ENCODE measurements around the gene CDHR4.
"Not testable (repeated sequence)": the region's sequence is repeated elsewhere in the genome, so short reads cannot be mapped to it uniquely, and the experiment has no call there.

CDHR4 gene, protein sequence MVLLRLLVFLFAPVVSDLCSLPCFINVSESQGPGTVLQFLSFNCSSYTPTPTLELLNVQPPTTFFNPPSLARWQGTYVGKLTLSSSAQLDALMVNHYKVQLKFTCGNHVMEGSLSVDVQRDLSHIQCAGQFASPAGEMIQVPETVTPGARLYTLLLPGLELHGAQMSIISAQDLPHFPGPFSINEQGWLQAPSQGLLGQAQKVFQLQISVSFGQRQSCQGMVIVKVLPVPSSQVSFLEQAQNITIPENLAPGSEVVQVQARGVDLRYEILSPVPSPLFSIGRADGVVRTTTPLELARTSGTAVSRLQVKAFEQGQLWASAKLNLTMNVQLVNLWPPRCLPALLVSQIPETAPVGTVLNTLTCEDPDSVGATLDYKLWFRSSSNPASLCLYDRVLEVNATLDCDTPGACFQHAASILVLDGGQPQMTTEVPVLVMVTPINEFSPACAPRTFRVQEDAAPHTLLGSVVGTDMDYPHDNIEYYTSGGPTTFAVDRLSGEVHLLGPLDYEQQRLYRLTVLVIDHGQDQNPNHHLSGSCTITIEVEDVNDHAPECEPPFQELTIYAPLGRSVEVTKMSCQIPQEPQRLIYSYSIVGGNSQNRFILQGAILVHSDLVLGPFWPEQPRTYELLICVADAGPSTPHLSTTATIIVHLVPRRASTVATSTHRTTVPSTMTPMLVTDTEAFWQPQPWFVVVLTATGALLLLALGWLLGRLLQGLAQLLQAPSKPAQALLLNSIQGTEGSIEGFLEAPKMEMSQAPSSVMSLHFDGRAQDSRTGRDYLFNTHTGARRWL

DNA sequence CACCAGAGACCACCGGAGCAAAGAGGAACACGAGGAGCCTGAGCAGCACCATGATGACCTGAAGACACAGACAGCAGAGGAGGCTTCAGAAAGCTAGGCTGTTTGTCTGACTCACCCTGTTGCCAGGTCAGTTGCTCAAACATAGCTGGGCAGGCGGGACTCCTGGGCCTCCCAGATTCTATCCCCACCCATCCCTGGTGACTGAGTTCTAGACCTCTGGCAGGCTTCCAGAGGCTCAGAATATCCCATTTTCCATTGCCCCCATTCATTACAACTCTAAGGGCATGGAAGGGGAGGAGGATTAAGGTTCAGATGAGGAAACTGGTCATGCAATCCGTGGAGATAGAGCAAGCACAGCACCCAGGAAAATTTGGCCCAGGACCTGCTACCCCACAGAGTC, at the start of gene CDHR4:
Gene CDHR4, minus strand, starts transcription at position 113 of the 400 bp plus-strand sequence. Its CDS starts 61 bp downstream, at position 52.
- no peak for DNase-seq

DNA sequence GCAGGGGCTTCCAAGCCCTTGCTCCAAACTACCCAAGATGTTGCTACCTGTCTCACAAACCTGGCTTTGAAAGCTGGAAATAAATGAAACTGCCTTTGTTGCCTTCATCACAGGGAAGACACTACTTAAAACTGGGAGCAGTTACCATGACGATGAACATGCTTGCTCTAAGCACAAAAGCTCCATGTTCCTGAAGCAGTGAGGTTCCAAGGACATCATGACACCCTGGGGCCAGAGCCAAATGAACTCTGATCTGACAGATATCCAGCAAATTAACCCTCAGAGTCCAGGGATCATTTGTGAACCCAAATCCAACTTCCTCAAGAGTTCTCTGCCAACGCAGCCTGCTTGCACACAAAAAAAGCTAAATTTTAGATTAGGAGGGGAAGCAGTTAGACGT, 46.0 kb upstream of the CDHR4 start:
- DNase-seq, result no peak

- DNase-seq, result no peak
Measured at GRCh38 chr3:49844464-49845183, 45.0 kb upstream of the CDHR4 start.

DNA sequence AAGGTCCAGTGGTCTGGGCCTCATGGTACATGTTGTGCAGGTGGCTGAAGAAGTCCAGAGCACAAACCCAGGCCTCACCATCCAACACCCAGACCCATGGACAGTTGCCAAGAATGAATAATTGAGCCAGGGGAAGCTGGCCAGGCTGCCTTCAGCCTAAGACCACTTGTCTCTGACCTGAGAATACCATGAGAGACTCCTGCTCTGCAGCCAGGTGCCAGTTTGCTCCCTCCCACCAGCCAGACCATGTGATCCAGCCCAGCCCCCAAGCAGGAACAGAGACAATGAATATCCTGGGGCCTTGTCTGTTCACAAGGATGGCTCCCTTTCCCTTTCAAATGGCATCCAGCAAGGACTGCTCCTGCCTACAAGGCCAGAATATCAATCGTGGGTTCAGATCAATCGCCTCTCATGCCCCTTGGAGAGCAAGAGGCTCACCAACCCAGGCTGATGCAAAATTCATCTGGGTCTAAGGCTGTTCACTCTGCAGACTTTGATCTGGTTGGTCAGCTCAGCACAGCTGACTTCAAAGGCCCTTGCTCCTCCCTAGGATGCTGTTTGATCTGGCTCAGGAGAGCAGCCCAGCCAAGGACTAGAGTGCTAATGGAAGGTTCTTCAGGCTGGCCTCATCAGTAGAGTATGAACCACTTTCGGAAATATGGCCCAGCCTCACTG, 43.3 kb upstream of the CDHR4 start:
- DNase-seq, result no peak

DNA sequence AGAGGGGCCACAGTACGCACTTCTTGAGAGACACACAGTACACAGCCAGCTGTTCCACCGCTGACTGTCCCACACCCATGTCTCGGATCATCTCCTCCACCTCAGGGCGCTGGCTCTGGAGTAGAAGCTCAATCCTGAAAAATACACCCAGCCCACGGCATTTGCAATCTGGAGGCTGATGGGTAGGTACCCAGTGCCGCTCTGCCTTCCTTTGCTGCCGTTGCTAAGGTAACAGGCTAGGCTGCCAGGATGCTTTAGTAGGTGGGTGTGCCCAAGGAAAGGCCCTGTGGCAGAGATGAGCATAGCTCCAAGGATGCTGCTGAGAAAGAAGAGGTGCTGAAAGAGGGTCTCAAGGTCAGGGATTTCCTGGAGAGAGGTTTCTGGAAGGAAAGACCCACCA, 42.1 kb upstream of the CDHR4 start:
- DNase-seq, result no peak

GRCh38 chr3:49841126-49841696, 41.5 kb upstream of the CDHR4 start:
- DNase-seq, result no peak

DNA sequence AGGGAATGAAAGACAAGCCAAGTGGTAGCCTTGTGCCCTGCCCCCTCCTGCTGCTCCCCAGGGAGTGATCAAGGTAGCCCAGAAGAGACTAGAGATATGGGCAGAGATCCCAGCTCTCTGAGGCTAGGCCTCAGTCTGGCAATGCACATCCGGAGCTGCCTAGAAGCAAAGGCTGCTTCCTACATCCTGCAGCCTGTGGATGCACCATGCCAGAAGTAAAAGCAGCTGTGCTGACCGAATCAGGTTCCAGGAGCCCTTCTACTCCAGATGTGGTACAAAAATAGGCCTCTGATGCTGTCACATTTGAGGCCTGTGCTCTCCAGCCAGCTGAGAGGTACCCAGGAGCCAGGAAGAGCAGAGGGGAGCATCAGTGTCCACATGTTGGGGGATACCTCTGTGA, 40.7 kb upstream of the CDHR4 start:
- no peak for DNase-seq

DNA sequence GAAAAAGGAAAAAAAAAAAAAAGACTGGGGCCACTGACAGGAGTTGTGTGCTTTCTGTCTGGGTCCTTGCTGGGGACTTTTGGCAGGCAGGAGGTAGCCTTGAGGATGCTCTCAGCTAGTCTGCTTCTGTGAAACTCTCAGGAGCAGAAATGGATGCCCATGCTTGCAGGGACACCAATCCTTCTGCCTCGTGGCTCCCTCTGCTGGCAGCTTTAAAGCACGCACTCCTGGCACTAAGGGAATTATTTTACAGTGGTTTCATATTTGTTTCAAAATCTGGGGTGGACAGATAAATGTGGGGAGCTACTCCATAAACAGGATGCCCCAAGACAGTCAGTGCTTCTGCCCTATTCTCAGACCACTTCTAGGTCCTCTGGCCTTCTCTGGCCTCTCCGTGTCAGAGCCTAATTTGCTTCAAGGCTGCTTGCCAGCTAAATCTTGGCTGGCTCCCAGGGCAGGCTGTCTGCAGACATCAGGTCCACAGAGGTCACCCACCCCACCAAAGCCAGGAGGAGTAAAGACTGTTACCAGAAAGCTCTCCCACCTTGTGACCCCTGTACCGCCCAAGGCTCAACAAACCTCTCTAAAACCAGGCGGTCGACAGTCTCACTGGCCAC, 39.6 kb upstream of the CDHR4 start:
- peak; percentile 84 for DNase-seq

DNA sequence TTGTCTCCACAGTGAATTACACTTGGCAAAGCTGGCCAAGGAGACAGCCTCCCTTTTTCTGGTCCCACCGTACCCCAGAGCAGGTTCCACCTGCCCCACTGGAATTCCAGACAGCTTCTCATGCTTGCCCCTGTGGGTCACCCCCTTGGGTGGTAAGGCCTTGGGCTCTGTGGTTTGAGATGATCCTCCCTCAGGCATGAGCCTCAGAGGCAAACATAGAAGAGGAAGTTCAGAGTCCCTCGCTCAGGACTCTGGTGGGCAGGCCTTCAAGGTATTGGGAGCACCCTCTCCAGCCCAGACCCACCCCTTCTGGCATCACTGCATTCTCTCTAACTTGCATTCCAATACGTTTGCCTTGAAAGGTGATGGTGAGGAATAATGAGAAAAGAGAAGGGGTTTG, 31.7 kb upstream of the CDHR4 start:
- no peak for DNase-seq

GRCh38 chr3:49826016-49826415, 26.3 kb upstream of the CDHR4 start:
- DNase-seq, result no peak

DNA sequence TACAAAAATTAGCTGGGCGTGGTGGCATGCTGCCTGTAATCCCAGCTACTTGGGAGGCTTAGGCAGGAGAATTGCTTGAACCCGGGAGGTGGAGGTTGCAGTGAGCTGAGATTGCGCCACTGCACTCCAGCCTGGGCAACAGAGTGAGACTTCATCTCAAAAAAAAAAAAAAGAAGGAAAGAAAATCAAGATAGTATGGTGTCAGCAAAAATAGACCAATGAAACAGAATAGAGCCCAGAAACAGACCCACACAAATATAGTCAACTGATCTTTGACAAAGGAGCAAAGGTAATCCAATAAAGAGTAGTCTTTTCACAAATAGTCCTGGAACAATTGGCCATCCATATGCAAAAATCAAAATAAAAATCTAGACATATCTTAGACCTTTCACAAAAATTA, 23.5 kb upstream of the CDHR4 start:
- DNase-seq, result not testable (repeated sequence)

DNA sequence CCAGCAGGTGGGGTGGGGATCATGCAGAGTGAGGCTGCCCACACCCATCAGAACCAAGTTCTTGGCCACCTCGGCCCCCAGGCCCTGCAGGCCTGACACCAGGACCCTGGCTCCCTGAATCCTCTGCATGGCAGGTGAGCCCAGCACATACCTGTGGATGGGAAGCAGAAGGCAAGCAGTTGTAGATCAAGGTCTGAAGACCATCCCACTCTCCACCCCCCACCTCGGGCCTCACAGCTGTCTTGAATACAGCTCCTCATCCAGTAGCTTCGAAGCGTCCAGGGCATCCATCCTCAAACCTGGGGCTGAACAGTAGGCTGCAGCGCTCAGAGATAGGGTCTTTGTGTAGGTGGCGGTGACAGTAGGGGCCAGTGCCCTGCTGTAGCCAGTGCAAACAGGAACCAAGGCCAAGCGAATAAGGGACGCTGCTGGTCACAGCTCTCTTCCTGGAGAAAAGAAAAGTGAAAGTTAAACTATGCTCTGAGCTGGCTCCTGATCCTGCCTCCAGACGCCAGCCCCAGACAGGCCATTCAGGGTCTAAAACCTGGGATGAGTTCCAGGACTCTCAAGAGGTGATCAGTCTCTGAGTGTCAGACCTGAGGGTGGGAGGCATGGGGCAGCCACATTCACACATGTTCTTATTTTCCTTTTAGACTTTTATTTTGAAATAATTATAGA, 14.0 kb upstream of the CDHR4 start, which contains the start of gene UBA7:
Gene UBA7, minus strand, starts transcription at position 457 of the 678 bp plus-strand sequence. Its CDS starts 166 bp downstream, at position 291.
- DNase-seq, result peak; percentile 41

DNA sequence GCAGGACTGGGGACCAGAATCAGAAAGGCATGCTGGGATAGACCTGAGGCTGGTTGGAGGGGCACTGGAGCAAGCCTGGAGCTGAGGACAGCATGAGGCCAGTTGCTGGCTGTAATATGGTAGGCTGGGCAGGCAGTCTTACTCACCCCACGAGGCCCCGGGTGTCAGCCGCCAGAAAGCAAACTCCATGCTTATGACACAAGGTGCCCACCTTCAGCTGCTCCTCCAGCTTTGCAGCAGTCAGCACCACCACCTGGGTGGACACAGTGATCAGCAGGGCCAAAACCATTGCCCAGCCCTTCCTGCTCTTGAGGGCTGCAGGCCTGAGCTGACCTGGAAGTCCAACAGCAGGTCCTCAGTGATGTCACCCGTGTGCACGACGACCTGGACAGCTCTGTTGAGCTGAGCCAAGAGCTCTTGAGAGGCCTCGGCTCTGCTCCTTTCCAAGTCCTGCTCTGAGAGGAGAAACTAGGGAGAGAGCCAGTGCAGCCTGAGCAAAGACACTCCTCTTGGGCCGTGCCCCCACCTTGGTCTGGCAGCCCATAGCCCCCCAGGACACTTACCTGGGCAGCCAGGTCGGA, 13.3 kb upstream of the CDHR4 start:
- no peak for DNase-seq

DNA sequence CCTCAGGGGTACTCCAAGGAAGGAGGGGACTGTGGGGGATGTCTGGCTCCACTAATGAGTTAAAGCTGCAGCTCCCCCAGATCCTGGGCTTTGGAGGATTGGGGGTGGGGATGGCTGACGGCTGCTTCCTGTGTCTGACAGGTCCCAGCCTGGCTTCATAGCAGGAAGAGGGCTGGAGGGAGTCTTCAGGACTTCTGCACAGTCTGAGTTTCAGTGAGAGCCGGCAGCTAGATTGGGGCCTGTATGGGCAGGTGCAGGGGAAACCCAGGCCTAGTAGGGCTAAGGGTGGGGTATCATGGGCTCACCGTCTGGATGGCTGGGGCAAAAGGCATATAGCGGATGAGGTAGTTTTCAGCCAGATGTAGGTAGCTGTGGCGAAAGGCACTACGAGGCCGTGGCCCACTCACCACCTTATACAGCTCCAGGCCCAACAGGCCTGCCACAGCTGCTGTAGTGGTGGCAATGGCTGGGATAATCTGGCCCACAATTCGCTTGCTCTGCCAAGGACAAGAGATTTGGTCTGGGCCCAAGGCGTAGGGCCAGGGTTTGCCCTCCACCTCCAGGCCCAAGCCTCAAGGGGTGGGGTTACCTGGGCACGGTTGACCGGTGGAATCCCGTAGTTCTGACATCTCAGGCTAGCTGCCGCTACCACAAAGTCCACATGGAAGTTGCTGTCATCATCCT, 7.9 kb upstream of the CDHR4 start:
- no peak for DNase-seq

DNA sequence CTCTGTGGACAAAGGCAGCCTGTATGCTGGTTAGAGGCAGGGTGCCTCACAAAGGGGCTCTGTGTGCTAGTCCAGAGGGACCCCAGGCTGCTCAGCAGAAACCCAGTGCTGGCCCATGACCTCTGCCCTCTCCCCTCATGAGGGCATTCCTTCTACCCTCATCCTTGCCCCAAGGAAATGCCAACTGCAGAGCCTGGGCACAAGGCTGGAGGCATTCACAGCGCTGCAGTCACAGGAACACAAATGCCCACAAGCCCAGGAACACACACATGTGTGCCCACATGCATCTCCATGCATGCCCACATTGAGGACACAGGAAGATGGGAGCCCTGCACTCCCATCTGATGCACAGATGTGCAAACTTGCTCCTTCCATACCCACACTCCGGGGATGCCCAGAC, 7.2 kb upstream of the CDHR4 start:
- no peak for DNase-seq

DNA sequence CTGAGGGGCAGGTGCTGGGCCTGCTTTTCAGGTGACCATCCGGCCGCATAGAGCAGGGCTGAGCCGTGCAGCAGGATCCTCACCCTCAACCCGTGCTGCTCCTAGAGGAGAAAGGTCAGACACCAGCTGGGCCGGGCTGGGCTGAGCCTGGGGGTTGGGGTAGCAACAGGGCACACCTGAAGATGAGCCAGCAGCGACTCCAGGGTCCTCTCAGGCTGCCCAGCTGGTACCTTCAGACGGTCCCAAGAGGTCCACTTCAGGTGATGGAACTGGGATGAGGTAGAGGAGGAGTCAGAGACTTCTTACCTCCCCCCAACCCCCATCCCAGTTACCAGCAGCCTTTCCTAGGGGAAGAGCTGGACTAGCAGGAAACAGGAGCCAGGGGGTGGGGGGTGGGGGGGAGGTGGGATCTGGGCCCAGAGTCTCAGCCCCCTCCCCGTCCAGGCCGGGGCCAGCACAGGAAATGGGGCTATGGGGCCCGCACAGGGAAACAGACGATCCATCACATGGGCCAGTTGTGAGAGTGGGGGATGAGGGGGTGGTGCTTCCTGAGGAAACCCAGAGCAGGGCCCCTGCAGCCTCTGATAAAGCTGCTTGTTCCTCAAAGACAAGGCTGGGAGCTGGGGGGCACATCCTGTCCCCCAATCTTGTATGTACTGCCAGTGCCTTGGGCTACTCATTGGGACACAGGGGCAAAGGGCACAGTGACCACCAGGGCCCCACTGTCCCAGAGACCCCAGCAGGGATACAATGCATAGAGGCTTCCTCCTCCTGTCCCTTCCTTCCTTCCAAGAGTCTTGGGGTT, 6.4 kb upstream of the CDHR4 start:
- DNase-seq, result peak; percentile 44

DNA sequence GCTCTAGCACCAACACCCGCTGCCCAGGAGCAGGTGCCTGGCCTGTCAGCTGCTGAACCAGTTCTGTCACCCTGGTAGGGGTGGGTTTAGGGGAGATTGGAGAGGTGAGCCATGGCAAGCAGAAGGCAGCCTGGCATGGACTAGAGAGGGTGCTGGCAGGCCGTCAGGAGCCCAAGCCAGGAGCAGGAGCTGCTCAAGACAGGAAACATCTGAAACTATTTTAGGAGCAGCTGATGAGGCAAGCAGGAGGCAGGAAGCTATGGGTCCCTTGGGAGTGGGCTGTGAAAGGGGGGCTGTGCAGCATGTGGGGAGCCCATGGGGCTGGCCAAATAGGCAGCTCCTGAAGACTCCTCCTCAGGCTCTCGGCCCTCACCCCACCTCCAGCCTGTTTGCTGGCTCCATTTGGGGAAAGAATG, 5.7 kb upstream of the CDHR4 start:
- DNase-seq, result no peak

- DNase-seq, result no peak
Measured at GRCh38 chr3:49804141-49805041, 4.7 kb upstream of the CDHR4 start.

All from activated CD4-positive, alpha-beta T cell treated with anti-CD3 and anti-CD28 coated beads for 48 hours (primary cell).